Smooth muscle cell (in vitro differentiated cells): ENCODE results near the gene DCAF7. TPM values are rescaled to one million over a fixed set of nuclear protein-coding genes. Genes with fewer than 3 reads are reported as not detected.

Experiments
- DNase-seq: peaks from one replicate; lab custom pipeline; 2025; ENCODE audit not compliant: unreplicated experiment; lab: John Stamatoyannopoulos, UW
- H2AFZ ChIP-seq: fragments of 200-600 bp; sonication (generic); 2 replicates; pipeline ENCODE4 v1.6.0; 2016; ENCODE audit warnings: antibody characterized with exemption, low read depth, mild to moderate bottlenecking
- H3F3A ChIP-seq: fragments of 200-600 bp; sonication (generic); 2 replicates; pipeline ENCODE4 v1.6.0; 2017; ENCODE audit warnings: antibody characterized with exemption, low read depth
- H3K27ac ChIP-seq: fragments of 200-600 bp; sonication (generic); 2 replicates; pipeline ENCODE4 v1.5.1; 2016; ENCODE audit warnings: low read depth, mild to moderate bottlenecking
- H3K27me3 ChIP-seq: fragments of 200-600 bp; sonication (generic); 2 replicates; pipeline ENCODE4 v1.6.1; 2016; ENCODE audit warnings: low read depth, mild to moderate bottlenecking
- H3K36me3 ChIP-seq: fragments of 200-600 bp; sonication (generic); 2 replicates; pipeline ENCODE4 v1.5.1; 2016; ENCODE audit warnings: low read depth
- H3K4me1 ChIP-seq: fragments of 200-600 bp; sonication (generic); 2 replicates; pipeline ENCODE4 v1.5.1; 2016; ENCODE audit warnings: low read depth
- H3K4me2 ChIP-seq: fragments of 200-600 bp; sonication (generic); 2 replicates; pipeline ENCODE4 v1.6.0; 2016; ENCODE audit warnings: mild to moderate bottlenecking
- H3K4me3 ChIP-seq: fragments of 200-600 bp; sonication (generic); 2 replicates; pipeline ENCODE4 v1.5.1; 2016; ENCODE audit warnings: mild to moderate bottlenecking
- H3K79me2 ChIP-seq: fragments of 200-600 bp; sonication (generic); 2 replicates; pipeline ENCODE4 v1.6.0; 2016; ENCODE audit warnings: low read depth, mild to moderate bottlenecking
- H3K9ac ChIP-seq: fragments of 200-600 bp; sonication (generic); 2 replicates; pipeline ENCODE4 v1.6.0; 2016; ENCODE audit warnings: low read depth
- H3K9me3 ChIP-seq: fragments of 200-600 bp; sonication (generic); replicated peaks from 2 replicates; pipeline ENCODE4 v1.5.1; 2016; ENCODE audit warnings: low read depth
- H4K20me1 ChIP-seq: fragments of 200-600 bp; sonication (generic); 2 replicates; pipeline ENCODE4 v1.6.0; 2016; ENCODE audit warnings: low read depth
- CTCF ChIP-seq: fragments of 200-600 bp; sonication (generic); IDR thresholded peaks from 2 replicates; pipeline ENCODE4 v1.5.1; 2017; ENCODE audit warnings: borderline replicate concordance, mild to moderate bottlenecking, antibody characterized with exemption; ENCODE audit not compliant: insufficient read depth, poor library complexity, severe bottlenecking
- WGBS: methylation state at CpG from one replicate; pipeline ENCODE4 v1.1.7; 2016; ENCODE audit warnings: low lambda C conversion rate; 5-methylcytosine and 5-hydroxymethylcytosine counted together
- polyA plus RNA-seq: library from polyadenylated mRNA; unstranded; fragments of >200 nt; fragmentation: Nextera tagmentation; extraction: Ambion mirVana; gene quantifications from 2 replicates; pipeline ENCODE4 v1.2.1, GENCODE V29; 2016
- total RNA-seq: library from RNA; depleted of rRNA; stranded (reverse); fragments of >200 nt; gene quantifications from 2 replicates; pipeline ENCODE4 v1.2.3, GENCODE V29; 2014

Gene DCAF7
- total and polyA plus RNA-seq, 2 experiments from 2014 or later = 36.8 to 50.2 TPM

GRCh38 chr17:63533433-63534077 lies 16.7 kb upstream of the DCAF7 start:
- Histone ChIP-seq H3K9ac (no peak overlapping the region), H3K4me1 (no peaks in the 10 kb centered on the region), H3K36me3 (no peaks in the 10 kb centered on the region), H3K4me3 (no peak overlapping the region), H3K9me3 (no peaks in the 10 kb centered on the region), H3K79me2 (no peaks in the 10 kb centered on the region), H3K27me3 (peaks cover 12% of the 10 kb centered on the region), H4K20me1 (no peaks in the 10 kb centered on the region), H3K27ac (no peak overlapping the region), H3K4me2 (no peak overlapping the region), H3F3A (no peaks in the 10 kb centered on the region), H2AFZ (no peak overlapping the region)
- TF ChIP-seq CTCF = no peak
- 92% methylated on average over 19 of the region's 20 CpGs for WGBS
- no peak for DNase-seq

- TF ChIP-seq CTCF = no peak
- no peak overlapping the region for H2AFZ ChIP-seq
These were observed 16.2 kb upstream of the DCAF7 start for GRCh38 chr17:63534078-63534570.

GRCh38 chr17:63534816-63535455 lies 15.3 kb upstream of the DCAF7 start:
- H4K20me1 ChIP-seq = no peaks in the 10 kb centered on the region
- no peaks in the 10 kb centered on the region for H3K4me1 ChIP-seq
- no peaks in the 10 kb centered on the region for H3K9me3 ChIP-seq
- no peak for DNase-seq
- TF ChIP-seq CTCF = no peak
- 92% methylated on average over 12 of the region's 13 CpGs for WGBS
- no peaks in the 10 kb centered on the region for H3K79me2 ChIP-seq
- H3K4me3 ChIP-seq = no peak overlapping the region
- H3K36me3 ChIP-seq = no peaks in the 10 kb centered on the region
- no peak overlapping the region for H3K27ac ChIP-seq
- no peak overlapping the region for H3K9ac ChIP-seq
- no peak overlapping the region for H3K4me2 ChIP-seq
- no peaks in the 10 kb centered on the region for H3F3A ChIP-seq
- peaks cover 22% of the 10 kb centered on the region for H3K27me3 ChIP-seq
- H2AFZ ChIP-seq = no peak overlapping the region

More at GRCh38 chr17:63534078-63534570, 16.2 kb upstream of the DCAF7 start:
- Histone ChIP-seq H3K9ac (no peak overlapping the region), H3K9me3 (no peaks in the 10 kb centered on the region), H3F3A (no peaks in the 10 kb centered on the region), H3K4me1 (no peaks in the 10 kb centered on the region), H3K4me3 (no peak overlapping the region), H3K27ac (no peak overlapping the region), H3K27me3 (peaks cover 18% of the 10 kb centered on the region), H3K36me3 (no peaks in the 10 kb centered on the region), H3K79me2 (no peaks in the 10 kb centered on the region), H4K20me1 (no peaks in the 10 kb centered on the region), H3K4me2 (no peak overlapping the region)
- no peak for DNase-seq
- 95% methylated on average over 17 of the region's 17 CpGs for WGBS
